Ovary (tissue), 9 donors: Measurements from ENCODE around the gene KANTR. TPM values are rescaled to one million over a fixed set of nuclear protein-coding genes. Genes with fewer than 3 reads are reported as not detected.

Experiments used
- DNase-seq, 5 donors: peaks; one replicate each; pipeline ENCODE4 v3.0.0-alpha.2; 2019 to 2020
- H3K27ac ChIP-seq, 2 donors: fragments of 200-600 bp; one replicate each; pipeline versions ENCODE4 v1.5.1 to v1.8.0; 2019 to 2022
- H3K27me3 ChIP-seq: fragments of 200-600 bp; one replicate; pipeline ENCODE4 v1.8.0; 2022
- H3K36me3 ChIP-seq: fragments of 200-600 bp; sonication (generic); one replicate; pipeline ENCODE4 v1.5.1; 2019
- H3K4me1 ChIP-seq: one replicate; pipeline ENCODE4 v1.8.1; 2013; ENCODE audit warnings: mild to moderate bottlenecking, moderate library complexity; ENCODE audit not compliant: insufficient read depth
- H3K4me3 ChIP-seq: fragments of 200-600 bp; sonication (generic); one replicate; pipeline ENCODE4 v1.5.1; 2017
- H3K9me3 ChIP-seq, 2 donors: fragments of 200-600 bp in 1 of 2; sonication (generic) in 1 of 2; one replicate each; pipeline versions ENCODE4 v1.5.1 to v1.8.1; 2013 to 2019; ENCODE audit warnings: mild to moderate bottlenecking in 1 of 2, moderate library complexity in 1 of 2
- CTCF ChIP-seq, 3 donors: fragments of 450-650 bp in 2 of 3; fragments of 200-600 bp in 1 of 3; IDR thresholded peaks; one replicate each; pipeline versions ENCODE4 v1.5.1 to v1.8.0; 2016 to 2022; ENCODE audit warnings: antibody characterized with exemption in 3 of 3, mild to moderate bottlenecking in 1 of 3
- EP300 ChIP-seq: sonication (generic); formaldehyde crosslinking; IDR thresholded peaks from one replicate; pipeline ENCODE4 v1.6.1; 2017; ENCODE audit warnings: antibody characterized with exemption
- POLR2A ChIP-seq: fragments of 450-650 bp; IDR thresholded peaks from one replicate; pipeline ENCODE4 v1.6.1; 2017; ENCODE audit warnings: antibody characterized with exemption, mild to moderate bottlenecking, moderate library complexity
- WGBS, 3 donors: extraction: QIAGEN DNeasy Blood & Tissue Kit in 1 of 3; methylation state at CpG; one replicate each; pipeline versions ENCODE4 v1.1.5 to v1.1.7; 2013 to 2017; 5-methylcytosine and 5-hydroxymethylcytosine counted together
- intact Hi-C, 4 donors: fragments of 100-400 bp; cut with DNase I; formaldehyde crosslinking; loops; one replicate each; pipeline versions ENCODE4 v1.11.0 to v1.15.1; 2022 to 2023
- polyA plus RNA-seq, 2 donors: library from polyadenylated mRNA; stranded (reverse); fragments of 200-250 nt in 1 of 2; fragments of 350-450 nt in 1 of 2; fragmentation: Illumina TruSeq in 1 of 2; extraction: RNeasy Lipid Tissue Mini Kit (QIAGEN cat#74804) in 1 of 2; gene quantifications; one replicate each; pipeline ENCODE4 v1.2.3, GENCODE V29; 2013 to 2014
- total RNA-seq, 7 donors: library from RNA; depleted of rRNA in 2 of 7; stranded (reverse); fragments of >200 nt in 2 of 7; fragmentation: NEBNext Ultra II Directional in 3 of 7; extraction: Animal tissue kit (Norgen Biotek cat#: 25700) in 3 of 7; gene quantifications; one replicate each; pipeline versions ENCODE4 v1.1.0 to v1.2.4, GENCODE V29; 2016 to 2023
- donor health status: DM: no; HTN: no; CAD: no; lungs with moderate emphysema.
- donor health status: DM: no; HTN: no; CAD: no.
- donor health status: Bipolar disorder and iron deficiency.
- donor health status: DM: yes; HTN: yes; CAD: no.
- donor health status: DM: no; HTN: no; CAD: no.
- donor health status: DM: yes; HTN: yes; CAD: no.

Gene KANTR
- total and polyA plus RNA-seq, 9 donors: 7.5 to 21.0 (median 14.2) TPM

- 65 to 72% (median 67%) methylated on average over 10 of the region's 10 CpGs for WGBS, 3 donors
- H3K36me3 ChIP-seq: no peaks in the 10 kb centered on the region
- TF ChIP-seq CTCF (IDR thresholded peaks at IDR 0.05) (no peak), POLR2A (no peak), EP300 (no peak)
- H3K27me3 ChIP-seq: no peaks in the 10 kb centered on the region
- DNase-seq: no peak
- peaks cover 2% of the 10 kb centered on the region for H3K4me1 ChIP-seq
- intact Hi-C loops: no loop called here
- peak overlapping the region in 1 of 2 donors; percentile 91 for H3K27ac ChIP-seq
- H3K9me3 ChIP-seq: no peaks in the 10 kb centered on the region
- no peak overlapping the region for H3K4me3 ChIP-seq
Measured at GRCh38 chrX:53071064-53071463, 22.9 kb upstream of the KANTR start.

- H3K4me1 ChIP-seq: peaks cover 2% of the 10 kb centered on the region
- peak overlapping the region; percentile 28 for H3K4me3 ChIP-seq
- no peaks in the 10 kb centered on the region for H3K9me3 ChIP-seq
- peak; percentile 69 to 84 (median 75) for DNase-seq
- peak; percentile 99 for TF ChIP-seq EP300
- TF ChIP-seq CTCF (IDR thresholded peaks at IDR 0.05): peak; percentile 40 to 77 (median 72)
- TF ChIP-seq POLR2A: peak; percentile 39
- no peaks in the 10 kb centered on the region for H3K36me3 ChIP-seq
- intact Hi-C loops: loop anchor here in 1 of 4 donors (2.0 kb wide), 1 partner anchor 17 kb away; no protein-coding TSS in a partner anchor
- no peaks in the 10 kb centered on the region for H3K27me3 ChIP-seq
- 8 to 12% (median 9%) methylated on average over 26 to 31 of the region's 31 CpGs for WGBS, 3 donors
- peak overlapping the region; percentile 36 to 91 for H3K27ac ChIP-seq
Measured at GRCh38 chrX:53071604-53072417, 22.1 kb upstream of the KANTR start.

- DNase-seq: peak in 1 of 5 donors; percentile 42
- intact Hi-C loops: loop anchor here in 1 of 4 donors (2.0 kb wide), 1 partner anchor 16 kb away; no protein-coding TSS in a partner anchor
- peaks cover 2% of the 10 kb centered on the region for H3K4me1 ChIP-seq
- H3K4me3 ChIP-seq: peak overlapping the region; percentile 28
- H3K27me3 ChIP-seq: no peaks in the 10 kb centered on the region
- H3K9me3 ChIP-seq: no peaks in the 10 kb centered on the region
- TF ChIP-seq POLR2A (no peak), CTCF (IDR thresholded peaks at IDR 0.05) (no peak), EP300 (no peak)
- no peaks in the 10 kb centered on the region for H3K36me3 ChIP-seq
- peak overlapping the region; percentile 36 to 91 for H3K27ac ChIP-seq
- WGBS, 3 donors: 51 to 71% (median 62%) methylated on average over 9 of the region's 9 CpGs
Measured at GRCh38 chrX:53072418-53073114, 21.4 kb upstream of the KANTR start.

GRCh38 chrX:53073115-53073586 lies 20.8 kb upstream of the KANTR start:
- Histone ChIP-seq H3K4me1 (peaks cover 2% of the 10 kb centered on the region), H3K27me3 (no peaks in the 10 kb centered on the region), H3K4me3 (no peak overlapping the region), H3K36me3 (no peaks in the 10 kb centered on the region), H3K9me3 (no peaks in the 10 kb centered on the region), H3K27ac (peak overlapping the region; percentile 36 to 91)
- peak in 1 of 5 donors; percentile 47 for DNase-seq
- WGBS, 3 donors: 55 to 69% (median 60%) methylated on average over 6 of the region's 6 CpGs
- no peak for TF ChIP-seq EP300
- TF ChIP-seq POLR2A: no peak
- intact Hi-C loops: loop anchor here in 1 of 4 donors (2.0 kb wide), 1 partner anchor 16 kb away; no protein-coding TSS in a partner anchor
